ENCODE results near the gene XKR7. TPM values are rescaled to one million over a fixed set of nuclear protein-coding genes. Genes with fewer than 3 reads are reported as not detected.

Gene XKR7
- total RNA-seq, 1 experiment from 2014 or later, result 1.3 TPM

- Histone ChIP-seq H2BK15ac (ENCODE audit: low read depth, low read length) (no peak overlapping the region), H3K79me2 (ENCODE audit: insufficient read depth, low read length) (no peaks in the 10 kb centered on the region), H2AFZ (ENCODE audit: low read length) (no peak overlapping the region), H3K27ac (ENCODE audit: insufficient read length, low read depth, low read length) (no peak overlapping the region), H3K9ac (ENCODE audit: extremely low read depth, insufficient read length, low read length) (no peak overlapping the region), H4K5ac (ENCODE audit: insufficient read length, low read depth, low read length) (no peak overlapping the region), H2BK20ac (ENCODE audit: low read depth, low read length, poor library complexity, severe bottlenecking) (no peak overlapping the region), H3K79me1 (ENCODE audit: insufficient read depth, low read depth, low read length, poor library complexity, severe bottlenecking) (no peaks in the 10 kb centered on the region), H2BK120ac (ENCODE audit: low read depth, low read length, poor library complexity, severe bottlenecking) (no peak overlapping the region), H4K91ac (ENCODE audit: insufficient read length, low read depth, low read length) (no peak overlapping the region), H3K4ac (ENCODE audit: low read depth, low read length) (no peak overlapping the region), H3K9me3 (ENCODE audit: control insufficient read depth, low read depth, low read length) (no peaks in the 10 kb centered on the region), H3K4me2 (ENCODE audit: insufficient read depth, insufficient read length, low read length) (no peak overlapping the region), H3K23me2 (ENCODE audit: insufficient read length, low read depth, low read length, poor library complexity, severe bottlenecking) (no peaks in the 10 kb centered on the region), H3T11ph (ENCODE audit: low read length) (no peak overlapping the region), H2AK5ac (ENCODE audit: insufficient read length, low read length) (no peak overlapping the region), H3K4me1 (ENCODE audit: insufficient read depth, low read length) (no peaks in the 10 kb centered on the region), H3K23ac (ENCODE audit: insufficient read length, low read depth, low read length) (no peak overlapping the region), H2BK5ac (ENCODE audit: insufficient read length, low read length) (no peak overlapping the region), H3K56ac (ENCODE audit: insufficient read length, low read depth, low read length) (no peak overlapping the region), H4K20me1 (ENCODE audit: control insufficient read depth, insufficient read depth, insufficient read length) (peaks cover 3% of the 10 kb centered on the region), H3K27me3 (ENCODE audit: insufficient read depth, low read length) (0 out of 2 replicates have a peak, but pooled peaks cover 2% of the 10 kb centered on the region), H4K8ac (replicated peaks; ENCODE audit: insufficient read length, low read depth, low read length) (no peak overlapping the region), H3K14ac (ENCODE audit: insufficient read depth, low read length) (no peak overlapping the region), H2BK12ac (ENCODE audit: insufficient read length, low read depth, low read length) (no peak overlapping the region), H3K18ac (ENCODE audit: insufficient read length, low read depth, low read length) (no peak overlapping the region)
- TF ChIP-seq CTCF (conservative IDR thresholded peaks at IDR 0.05), result no peak
- Mint-ChIP-seq H3K9me3 (no peaks in the 10 kb centered on the region), H3K27ac (no peak overlapping the region), H3K4me1 (peaks cover 19 to 21% of the 10 kb centered on the region in 2 experiments), H3K36me3 (ENCODE audit: insufficient read depth in 1 of 3, low read depth in 3 of 3) (peaks cover 0 to 11% (median 2%) of the 10 kb centered on the region in 3 experiments; a peak in 5 of 7 replicates), H3K4me3 (no peak overlapping the region), H3K27me3 (ENCODE audit: low read depth) (peaks cover 5% of the 10 kb centered on the region; the same call in 1 of the 2 replicates)
- no CpG with 5 or more reads among the region's 2 CpGs for WGBS (ENCODE audit: extremely low coverage, insufficient read length, low lambda C conversion rate)
- no peak for DNase-seq
Observed at GRCh38 chr20:31939661-31940060, 28.3 kb upstream of the XKR7 start.

Data from H9 (cell line).